Measurements from ENCODE around the gene LRRC17. TPM values are rescaled to one million over a fixed set of nuclear protein-coding genes. Genes with fewer than 3 reads are reported as not detected.
"Not testable (repeated sequence)": the region's sequence is repeated elsewhere in the genome, so short reads cannot be mapped to it uniquely, and the experiment has no call there.

The LRRC17 gene
- total RNA-seq, 6 experiments from 2014 or later, result 4.2 to 48.2 (median 4.8) TPM

DNA sequence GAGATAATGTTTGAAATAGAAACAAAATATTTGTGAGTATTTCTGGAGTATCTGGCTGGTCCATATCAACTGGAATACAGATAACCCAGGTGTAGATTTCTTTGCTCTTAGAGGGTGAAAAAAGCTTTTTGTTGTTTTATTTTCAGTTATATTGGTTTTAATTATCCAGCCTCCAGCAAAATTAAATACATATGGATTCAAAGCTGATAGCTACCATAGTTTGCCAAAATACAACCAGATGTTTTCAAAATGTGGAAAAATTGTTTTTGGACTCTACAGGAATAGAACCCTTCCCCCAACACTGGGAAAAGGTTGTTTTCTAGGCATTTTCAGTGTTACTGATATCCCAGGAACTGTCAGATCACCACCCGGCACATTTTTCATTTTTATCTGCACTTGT lies 30.1 kb downstream of the LRRC17 start:
- no peaks in the 10 kb centered on the region for H3K36me3 Mint-ChIP-seq (ENCODE audit: low read depth)
- H3K4me3 Mint-ChIP-seq, result no peak overlapping the region
- H3K9me3 Mint-ChIP-seq, result no peaks in the 10 kb centered on the region
- H3K27me3 Mint-ChIP-seq (ENCODE audit: insufficient read depth), result no peaks in the 10 kb centered on the region
- DNase-seq, result no peak
- no peak overlapping the region for H3K27ac Mint-ChIP-seq
- TF ChIP-seq, protein P1, sequence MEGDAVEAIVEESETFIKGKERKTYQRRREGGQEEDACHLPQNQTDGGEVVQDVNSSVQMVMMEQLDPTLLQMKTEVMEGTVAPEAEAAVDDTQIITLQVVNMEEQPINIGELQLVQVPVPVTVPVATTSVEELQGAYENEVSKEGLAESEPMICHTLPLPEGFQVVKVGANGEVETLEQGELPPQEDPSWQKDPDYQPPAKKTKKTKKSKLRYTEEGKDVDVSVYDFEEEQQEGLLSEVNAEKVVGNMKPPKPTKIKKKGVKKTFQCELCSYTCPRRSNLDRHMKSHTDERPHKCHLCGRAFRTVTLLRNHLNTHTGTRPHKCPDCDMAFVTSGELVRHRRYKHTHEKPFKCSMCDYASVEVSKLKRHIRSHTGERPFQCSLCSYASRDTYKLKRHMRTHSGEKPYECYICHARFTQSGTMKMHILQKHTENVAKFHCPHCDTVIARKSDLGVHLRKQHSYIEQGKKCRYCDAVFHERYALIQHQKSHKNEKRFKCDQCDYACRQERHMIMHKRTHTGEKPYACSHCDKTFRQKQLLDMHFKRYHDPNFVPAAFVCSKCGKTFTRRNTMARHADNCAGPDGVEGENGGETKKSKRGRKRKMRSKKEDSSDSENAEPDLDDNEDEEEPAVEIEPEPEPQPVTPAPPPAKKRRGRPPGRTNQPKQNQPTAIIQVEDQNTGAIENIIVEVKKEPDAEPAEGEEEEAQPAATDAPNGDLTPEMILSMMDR (IDR thresholded peaks at IDR 0.05), result no peak
- H3K4me1 Mint-ChIP-seq (ENCODE audit: low read depth), result peaks cover 31% of the 10 kb centered on the region

DNA sequence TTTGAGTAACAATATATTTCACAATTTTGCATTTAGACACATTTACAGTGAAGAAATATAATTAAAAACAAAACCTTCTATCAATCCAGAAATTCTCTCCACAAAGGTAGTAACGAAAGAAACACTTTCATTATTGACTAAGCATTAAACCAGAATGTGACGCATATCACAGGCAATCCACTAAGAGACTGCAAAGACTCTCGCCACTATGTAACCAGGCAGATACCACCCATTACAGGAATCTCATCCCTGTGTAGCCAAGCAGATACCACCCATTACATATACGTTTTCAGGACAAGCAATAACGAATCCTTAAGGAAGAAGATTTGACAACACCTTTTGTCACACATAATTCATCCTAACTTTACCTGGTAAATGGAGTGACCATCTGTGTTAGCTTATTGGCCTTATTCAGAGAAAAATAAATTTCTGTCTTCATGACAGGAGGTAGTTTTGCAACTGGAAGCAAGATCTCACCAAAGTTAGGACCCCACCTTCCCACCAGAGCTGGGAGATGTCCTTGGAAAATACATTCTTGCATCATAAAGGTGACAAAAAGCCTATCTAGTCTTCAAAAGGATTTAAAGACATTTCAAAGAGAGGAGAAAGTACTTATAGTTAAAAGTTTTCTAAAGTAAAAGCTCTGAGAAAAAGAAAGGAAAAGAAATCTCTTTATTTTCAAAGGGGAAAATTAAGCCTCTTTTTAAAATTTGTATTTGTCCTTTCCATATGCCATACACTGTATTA lies 30.8 kb downstream of the LRRC17 start:
- no peak for DNase-seq
- Mint-ChIP-seq H3K27me3 (ENCODE audit: insufficient read depth) (no peaks in the 10 kb centered on the region), H3K4me3 (no peak overlapping the region), H3K4me1 (ENCODE audit: low read depth) (peaks cover 26% of the 10 kb centered on the region), H3K27ac (no peak overlapping the region), H3K9me3 (no peaks in the 10 kb centered on the region), H3K36me3 (ENCODE audit: low read depth) (no peaks in the 10 kb centered on the region)
- TF ChIP-seq, protein P1 (IDR thresholded peaks at IDR 0.05), result no peak

DNA sequence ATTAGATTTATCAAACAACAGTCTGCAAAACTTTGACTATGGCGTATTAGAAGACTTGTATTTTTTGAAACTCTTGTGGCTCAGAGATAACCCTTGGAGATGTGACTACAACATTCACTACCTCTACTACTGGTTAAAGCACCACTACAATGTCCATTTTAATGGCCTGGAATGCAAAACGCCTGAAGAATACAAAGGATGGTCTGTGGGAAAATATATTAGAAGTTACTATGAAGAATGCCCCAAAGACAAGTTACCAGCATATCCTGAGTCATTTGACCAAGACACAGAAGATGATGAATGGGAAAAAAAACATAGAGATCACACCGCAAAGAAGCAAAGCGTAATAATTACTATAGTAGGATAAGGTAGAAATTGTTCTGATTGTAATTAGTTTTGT lies 31.4 kb downstream of the LRRC17 start:
- H3K27ac Mint-ChIP-seq, result no peak overlapping the region

DNA sequence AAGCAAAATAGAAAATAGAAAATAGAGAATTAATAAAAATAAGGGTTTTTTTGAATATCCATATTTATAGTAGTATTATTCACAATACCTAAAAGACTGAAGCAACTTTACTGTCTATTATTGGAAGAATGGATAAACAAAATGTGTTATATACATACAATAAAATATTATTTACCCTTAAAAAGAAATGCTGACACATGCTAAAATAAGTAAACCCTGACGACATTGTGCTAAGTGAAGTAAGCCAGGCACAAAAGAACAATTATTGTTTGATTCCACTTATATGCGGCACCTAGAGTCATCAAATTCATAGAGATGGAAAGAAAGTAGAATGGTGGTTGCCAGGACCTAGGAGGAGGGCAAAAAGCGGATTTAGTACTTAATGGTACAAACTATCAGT lies 39.0 kb downstream of the LRRC17 start:
- Mint-ChIP-seq H3K27me3 (ENCODE audit: insufficient read depth) (no peaks in the 10 kb centered on the region; the same call in 1 of the 2 replicates), H3K4me1 (ENCODE audit: low read depth) (no peaks in the 10 kb centered on the region), H3K36me3 (ENCODE audit: low read depth) (peaks cover 25% of the 10 kb centered on the region), H3K9me3 (peaks cover 31% of the 10 kb centered on the region), H3K27ac (no peak overlapping the region), H3K4me3 (no peak overlapping the region)
- TF ChIP-seq, protein P1 (IDR thresholded peaks at IDR 0.05), result no peak
- DNase-seq, result no peak

More for the DNA sequence above, 31.4 kb downstream of the LRRC17 start:
- no peaks in the 10 kb centered on the region for H3K9me3 Mint-ChIP-seq
- H3K27me3 Mint-ChIP-seq (ENCODE audit: insufficient read depth), result no peaks in the 10 kb centered on the region
- H3K36me3 Mint-ChIP-seq (ENCODE audit: low read depth), result no peaks in the 10 kb centered on the region
- TF ChIP-seq, protein P1 (IDR thresholded peaks at IDR 0.05), result no peak
- H3K4me1 Mint-ChIP-seq (ENCODE audit: low read depth), result peaks cover 22% of the 10 kb centered on the region
- DNase-seq, result no peak
- no peak overlapping the region for H3K4me3 Mint-ChIP-seq

DNA sequence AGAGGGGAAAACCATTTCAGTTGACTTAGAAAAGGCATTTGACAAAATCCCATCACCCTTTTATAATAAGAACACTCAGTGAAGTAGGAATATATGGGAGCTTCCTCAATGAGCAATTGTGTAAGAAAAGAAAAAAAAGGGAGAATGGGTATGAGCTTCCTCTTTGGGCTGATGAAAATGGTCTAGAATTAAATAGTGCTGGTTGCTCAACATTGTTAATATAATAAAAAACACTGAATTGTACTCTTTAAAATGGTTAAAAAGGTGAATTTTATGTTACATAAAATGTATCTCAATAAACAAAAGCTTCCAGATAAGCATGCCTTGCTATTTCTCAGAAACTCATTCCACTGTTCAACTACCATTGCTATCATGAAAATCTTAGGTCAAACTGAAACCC lies 40.6 kb downstream of the LRRC17 start:
- peaks cover 25% of the 10 kb centered on the region for H3K36me3 Mint-ChIP-seq (ENCODE audit: low read depth)
- DNase-seq, result no peak
- TF ChIP-seq, protein P1 (IDR thresholded peaks at IDR 0.05), result no peak
- H3K27me3 Mint-ChIP-seq (ENCODE audit: insufficient read depth), result no peaks in the 10 kb centered on the region; the same call in 1 of the 2 replicates
- no peak overlapping the region for H3K4me3 Mint-ChIP-seq
- H3K4me1 Mint-ChIP-seq (ENCODE audit: low read depth), result no peaks in the 10 kb centered on the region
- H3K9me3 Mint-ChIP-seq, result peaks cover 39% of the 10 kb centered on the region
- no peak overlapping the region for H3K27ac Mint-ChIP-seq

DNA sequence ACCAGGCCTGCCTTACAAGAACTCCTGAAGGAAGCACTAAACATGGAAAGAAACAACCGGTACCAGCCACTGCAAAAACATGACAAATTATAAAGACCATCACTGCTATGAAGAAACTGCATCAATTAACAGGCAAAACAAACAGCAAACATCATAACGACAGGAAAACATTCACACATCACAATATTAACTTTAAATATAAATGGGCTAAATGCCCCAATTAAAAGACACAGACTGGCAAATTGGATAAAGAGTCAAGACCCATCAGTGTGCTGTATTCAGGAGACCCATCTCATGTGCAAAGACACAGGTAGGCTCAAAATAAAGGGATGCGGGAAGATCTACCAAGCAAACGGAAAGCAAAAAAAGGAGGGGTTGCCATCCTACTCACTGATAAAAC lies 41.6 kb downstream of the LRRC17 start:
- peaks cover 39% of the 10 kb centered on the region for H3K9me3 Mint-ChIP-seq
- peaks cover 25% of the 10 kb centered on the region for H3K36me3 Mint-ChIP-seq (ENCODE audit: low read depth)
- not testable (repeated sequence) for H3K4me3 Mint-ChIP-seq; H3K27me3 Mint-ChIP-seq (ENCODE audit: insufficient read depth); DNase-seq; H3K4me1 Mint-ChIP-seq (ENCODE audit: low read depth); H3K27ac Mint-ChIP-seq

DNA sequence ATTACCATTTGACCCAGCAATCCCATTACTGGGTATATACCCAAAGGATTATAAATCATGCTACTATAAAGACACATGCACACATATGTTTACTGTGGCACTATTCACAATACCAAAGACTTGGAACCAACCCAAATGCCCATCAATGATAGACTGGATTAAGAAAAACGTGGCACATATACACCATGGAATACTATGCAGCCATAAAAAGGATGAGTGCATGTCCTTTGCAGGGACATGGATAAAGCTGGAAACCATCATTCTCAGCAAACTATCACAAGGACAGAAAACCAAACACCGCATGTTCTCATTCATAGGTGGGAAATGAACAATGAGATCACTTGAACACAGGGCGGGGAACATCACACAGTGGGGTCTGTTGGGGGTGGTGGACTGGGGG lies 45.2 kb downstream of the LRRC17 start:
- Mint-ChIP-seq H3K9me3 (peaks cover 39% of the 10 kb centered on the region), H3K36me3 (ENCODE audit: low read depth) (peaks cover 20% of the 10 kb centered on the region)

DNA sequence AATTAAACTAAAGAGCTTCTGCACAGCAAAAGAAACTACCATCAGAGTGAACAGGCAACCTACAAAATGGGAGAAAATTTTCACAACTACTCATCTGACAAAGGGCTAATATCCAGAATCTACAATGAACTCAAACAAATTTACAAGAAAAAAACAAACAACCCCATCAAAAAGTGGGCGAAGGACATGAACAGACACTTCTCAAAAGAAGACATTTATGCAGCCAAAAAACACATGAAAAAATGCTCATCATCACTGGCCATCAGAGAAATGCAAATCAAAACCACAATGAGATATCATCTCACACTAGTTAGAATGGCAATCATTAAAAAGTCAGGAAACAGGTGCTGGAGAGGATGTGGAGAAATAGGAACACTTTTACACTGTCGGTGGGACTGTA lies 49.2 kb downstream of the LRRC17 start:
- not testable (repeated sequence) for H3K4me3 Mint-ChIP-seq; H3K4me1 Mint-ChIP-seq (ENCODE audit: low read depth); H3K36me3 Mint-ChIP-seq (ENCODE audit: low read depth)

More for the DNA sequence above, 45.2 kb downstream of the LRRC17 start:
- H3K27me3 Mint-ChIP-seq (ENCODE audit: insufficient read depth); H3K4me3 Mint-ChIP-seq; DNase-seq; H3K27ac Mint-ChIP-seq; H3K4me1 Mint-ChIP-seq (ENCODE audit: low read depth): not testable (repeated sequence)

More for the DNA sequence above, 49.2 kb downstream of the LRRC17 start:
- H3K27me3 Mint-ChIP-seq (ENCODE audit: insufficient read depth); H3K27ac Mint-ChIP-seq; DNase-seq; H3K9me3 Mint-ChIP-seq: not testable (repeated sequence)

Data from HFFc6 (cell line).